Upper lobe of right lung (tissue), 1 donor: ENCODE measurements around the gene RTN1. TPM values are rescaled to one million over a fixed set of nuclear protein-coding genes. Genes with fewer than 3 reads are reported as not detected.

Experiments used
- ATAC-seq: fragments of 200-7000 bp; cut with Tn5 transposase; one replicate; pipeline ENCODE4 v1.9.1; 2020; ENCODE audit warnings: mild to moderate bottlenecking, moderate library complexity
- DNase-seq: peaks from one replicate; pipeline ENCODE4 v3.0.0-alpha.2; 2020
- H3K27ac ChIP-seq: fragments of 200-600 bp; one replicate; pipeline ENCODE4 v1.8.0; 2022
- H3K27me3 ChIP-seq: fragments of 200-600 bp; one replicate; pipeline ENCODE4 v1.8.0; 2022; ENCODE audit warnings: mild to moderate bottlenecking
- H3K36me3 ChIP-seq: fragments of 200-600 bp; one replicate; pipeline ENCODE4 v1.8.0; 2022
- H3K4me1 ChIP-seq: fragments of 200-600 bp; one replicate; pipeline ENCODE4 v1.8.0; 2022
- H3K4me3 ChIP-seq: fragments of 200-600 bp; one replicate; pipeline ENCODE4 v1.8.0; 2022; ENCODE audit warnings: mild to moderate bottlenecking
- H3K9me3 ChIP-seq: fragments of 200-600 bp; one replicate; pipeline ENCODE4 v1.8.0; 2022
- CTCF ChIP-seq: fragments of 200-600 bp; IDR thresholded peaks from one replicate; pipeline ENCODE4 v1.8.0; 2022; ENCODE audit warnings: antibody characterized with exemption
- intact Hi-C: fragments of 100-400 bp; cut with DNase I; formaldehyde crosslinking; loops from one replicate; pipeline ENCODE4 v1.11.0; 2022
- total RNA-seq: library from RNA; stranded (reverse); fragmentation: NEBNext Ultra II Directional; extraction: Animal tissue kit (Norgen Biotek cat#: 25700); gene quantifications from one replicate; pipeline ENCODE4 v1.2.1, GENCODE V29; 2021
- donor health status: DM: no; HTN: yes; CAD: no; lungs with severe emphysema.

The RTN1 gene
- total RNA-seq, 1 donor from 2014 or later: 9.6 TPM

DNA sequence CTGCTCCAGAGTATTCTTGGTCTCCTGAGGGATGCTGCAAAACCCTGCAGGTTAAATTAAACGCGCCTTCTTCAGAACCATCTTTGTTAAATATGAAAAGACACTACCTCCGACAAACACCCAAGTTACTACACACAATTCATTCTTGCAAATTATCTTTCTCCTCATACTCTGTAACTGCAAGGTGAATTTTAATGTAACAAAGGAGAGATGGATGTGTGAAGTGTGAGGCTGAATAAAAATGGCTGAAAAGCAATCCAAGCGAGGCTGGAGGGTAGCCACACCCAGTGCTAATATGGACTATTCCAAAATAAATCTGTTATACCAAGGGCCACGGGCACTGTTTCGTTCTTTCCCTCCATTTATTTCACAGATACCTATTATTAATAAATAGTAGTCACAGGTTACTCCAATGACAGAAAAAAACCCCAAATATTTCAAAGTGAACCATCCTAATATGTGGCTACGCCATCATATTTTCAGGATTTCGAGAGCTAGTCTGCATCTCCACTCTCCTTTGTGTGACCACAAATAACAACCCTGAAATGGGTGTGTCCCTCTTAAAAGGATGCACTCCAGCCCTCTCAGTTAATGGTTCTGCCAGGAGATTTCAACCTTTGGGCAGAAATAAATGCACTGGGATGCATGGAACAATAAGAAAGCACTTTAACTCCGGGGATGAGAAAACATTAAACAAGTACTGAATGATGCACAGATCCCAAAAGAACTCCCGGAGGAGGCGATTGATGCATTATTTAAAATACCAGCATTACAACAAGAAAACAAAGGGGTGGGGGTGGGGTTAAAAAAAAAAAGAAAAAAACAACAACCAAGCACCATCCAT lies 240.9 kb downstream of the RTN1 start:
- no peaks in the 10 kb centered on the region for H3K4me1 ChIP-seq
- DNase-seq (no peak), ATAC-seq (no peak)
- no peak for TF ChIP-seq CTCF
- no peak overlapping the region for H3K27ac ChIP-seq
- H3K9me3 ChIP-seq: no peaks in the 10 kb centered on the region
- no peak overlapping the region for H3K4me3 ChIP-seq
- H3K27me3 ChIP-seq: peaks cover 11% of the 10 kb centered on the region
- H3K36me3 ChIP-seq: no peaks in the 10 kb centered on the region
- intact Hi-C loops: no loop called here

DNA sequence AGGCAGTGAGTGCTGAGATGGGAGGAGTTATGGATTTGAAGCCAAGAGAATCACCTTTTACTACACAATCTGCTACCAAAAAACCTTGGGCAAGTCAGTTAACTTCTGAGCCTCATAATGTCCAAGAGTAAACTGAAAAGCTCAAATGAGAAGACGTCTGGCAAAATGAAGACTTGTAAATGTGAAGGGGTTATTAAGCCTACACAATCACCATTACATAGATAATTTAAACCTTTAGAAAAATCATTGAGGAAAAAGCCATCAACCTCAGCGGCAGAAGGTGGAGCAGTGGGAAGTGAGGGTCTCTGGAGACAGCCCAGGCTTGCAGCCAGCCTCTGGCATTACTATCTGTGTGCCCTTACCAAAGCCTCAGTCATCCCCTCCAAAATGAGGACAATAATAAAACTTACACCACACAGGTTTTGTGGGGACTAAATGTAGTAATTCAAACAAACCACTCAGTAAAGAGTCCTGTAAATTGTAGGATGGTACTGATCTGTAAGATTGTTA lies 243.5 kb downstream of the RTN1 start:
- Histone ChIP-seq H3K36me3 (no peaks in the 10 kb centered on the region), H3K4me3 (no peak overlapping the region), H3K27me3 (peaks cover 9% of the 10 kb centered on the region), H3K9me3 (no peaks in the 10 kb centered on the region), H3K27ac (no peak overlapping the region), H3K4me1 (no peaks in the 10 kb centered on the region)
- TF ChIP-seq CTCF: no peak
- ATAC-seq (no peak), DNase-seq (no peak)
- intact Hi-C loops: no loop called here

DNA sequence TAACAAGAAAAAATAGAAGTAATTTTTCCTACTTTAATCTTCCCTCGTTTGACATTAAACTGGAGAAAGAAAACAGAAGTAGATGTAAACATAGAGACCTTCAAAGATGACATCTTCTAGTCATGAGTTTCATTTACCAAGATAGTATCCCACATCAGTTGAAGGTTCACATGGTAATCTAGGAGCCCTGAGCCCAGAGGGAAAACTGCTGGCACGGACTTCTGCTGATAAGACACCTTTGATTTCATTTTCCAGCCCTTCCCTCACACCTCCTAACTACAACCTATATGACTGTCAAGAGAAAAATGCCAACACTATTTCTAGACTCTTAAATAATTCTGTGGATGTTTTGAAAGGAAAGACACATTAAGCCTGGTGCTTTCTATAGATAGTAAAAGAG lies 247.9 kb downstream of the RTN1 start:
- H3K9me3 ChIP-seq: no peaks in the 10 kb centered on the region
- intact Hi-C loops: no loop called here
- no peak for TF ChIP-seq CTCF
- H3K36me3 ChIP-seq: no peaks in the 10 kb centered on the region
- no peak overlapping the region for H3K27ac ChIP-seq
- DNase-seq: no peak
- H3K27me3 ChIP-seq: no peaks in the 10 kb centered on the region
- ATAC-seq: no peak
- H3K4me1 ChIP-seq: no peaks in the 10 kb centered on the region
- H3K4me3 ChIP-seq: no peak overlapping the region

DNA sequence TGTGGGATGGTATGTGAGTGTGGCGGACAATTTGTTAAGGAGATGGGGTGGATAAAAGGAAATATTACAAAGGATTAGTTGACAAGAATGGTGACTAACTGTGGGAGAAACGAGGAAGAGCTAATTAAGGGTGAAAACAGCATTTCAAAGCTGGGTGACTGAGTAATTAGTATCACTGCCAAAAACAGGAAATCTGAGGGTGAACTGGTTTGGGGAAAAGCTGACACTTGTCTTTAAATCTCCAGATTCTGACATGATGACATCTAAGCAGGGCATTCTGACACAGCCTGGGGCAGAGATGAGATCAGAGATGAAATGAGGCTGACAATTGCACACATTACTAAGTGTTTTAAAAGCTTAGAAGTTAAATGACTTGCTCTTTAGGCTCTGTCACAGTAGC lies 251.5 kb downstream of the RTN1 start:
- Histone ChIP-seq H3K4me3 (no peak overlapping the region), H3K27ac (no peak overlapping the region), H3K9me3 (no peaks in the 10 kb centered on the region), H3K27me3 (no peaks in the 10 kb centered on the region), H3K4me1 (no peaks in the 10 kb centered on the region), H3K36me3 (no peaks in the 10 kb centered on the region)
- intact Hi-C loops: no loop called here
- ATAC-seq (no peak), DNase-seq (no peak)
- TF ChIP-seq CTCF: no peak

DNA sequence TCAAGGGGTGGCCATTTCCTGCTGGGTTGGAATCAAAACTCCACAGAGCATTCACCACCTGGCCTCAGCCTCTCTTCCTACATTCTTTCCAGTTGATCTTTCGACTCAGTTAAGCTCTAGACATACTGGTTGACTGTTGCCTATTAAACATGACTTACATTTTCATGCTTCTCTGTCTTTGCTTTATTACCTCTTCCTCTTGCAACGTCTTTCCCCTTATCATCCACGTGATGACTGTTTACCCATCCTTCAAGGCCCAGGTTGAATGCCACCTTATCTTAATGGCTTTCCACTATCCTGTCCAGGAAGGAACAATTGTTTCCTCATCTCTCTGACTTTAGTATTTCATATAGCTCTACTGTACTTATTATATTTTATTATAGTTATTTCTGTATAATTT lies 269.5 kb downstream of the RTN1 start:
- ATAC-seq: no peak
- no peaks in the 10 kb centered on the region for H3K4me1 ChIP-seq
- TF ChIP-seq CTCF: no peak
- intact Hi-C loops: no loop called here
- no peaks in the 10 kb centered on the region for H3K27me3 ChIP-seq
- H3K4me3 ChIP-seq: no peak overlapping the region
- no peaks in the 10 kb centered on the region for H3K36me3 ChIP-seq
- DNase-seq: no peak
- H3K27ac ChIP-seq: no peak overlapping the region
- H3K9me3 ChIP-seq: no peaks in the 10 kb centered on the region
